H1 (cell line): ENCODE measurements around the gene SGPP2. TPM values are rescaled to one million over a fixed set of nuclear protein-coding genes. Genes with fewer than 3 reads are reported as not detected.

Source experiments
- CTCF ChIA-PET: fragments of 300-600 bp; sonication (Branson Sonifier 250); formaldehyde crosslinking; loops from one replicate; lab custom pipeline; 2021; ENCODE audit not compliant: partially characterized antibody; lab: Charles Lee
- POLR2A ChIA-PET: fragments of 300-600 bp; sonication (Branson Sonifier 250); formaldehyde crosslinking; loops from one replicate; lab custom pipeline; 2021; ENCODE audit warnings: inconsistent platforms; ENCODE audit not compliant: partially characterized antibody; lab: Charles Lee
- DNase-seq, 2 experiments: peaks; one replicate each; pipeline versions ENCODE4 v3.0.0 to v3.0.0-alpha.2; 2010 to 2022; ENCODE audit warnings: low spot score in 2 of 2, low read depth in 1 of 2, mixed read lengths in 1 of 2
- FAIRE-seq: peaks from 2 replicates; lab custom pipeline; 2011; peaks lifted over from hg19 to GRCh38; lab: Jason Lieb, UNC
- H2AFZ ChIP-seq: 2 replicates; pipeline ENCODE4 v1.8.1; 2012; ENCODE audit warnings: low read length, inconsistent platforms
- H2AK5ac ChIP-seq: 2 replicates; pipeline ENCODE4 v1.6.1; 2013; ENCODE audit warnings: low read depth, low read length
- H2BK120ac ChIP-seq: replicated peaks from 2 replicates; pipeline ENCODE3; 2013; ENCODE audit warnings: low read depth, low read length, inconsistent platforms
- H2BK12ac ChIP-seq: 2 replicates; pipeline ENCODE4 v1.6.1; 2013; ENCODE audit warnings: low read depth, low read length
- H2BK15ac ChIP-seq: 2 replicates; pipeline ENCODE4 v1.6.1; 2013; ENCODE audit warnings: low read length
- H2BK20ac ChIP-seq: 2 replicates; pipeline ENCODE4 v1.6.1; 2013; ENCODE audit warnings: low read length
- H2BK5ac ChIP-seq: 2 replicates; pipeline ENCODE4 v1.6.1; 2013; ENCODE audit warnings: low read depth, low read length
- H3K14ac ChIP-seq: 2 replicates; pipeline ENCODE4 v1.6.1; 2013; ENCODE audit warnings: inconsistent platforms; ENCODE audit not compliant: insufficient read length
- H3K18ac ChIP-seq: 2 replicates; pipeline ENCODE4 v1.6.1; 2013; ENCODE audit warnings: low read length; ENCODE audit errors: extremely low read depth
- H3K23ac ChIP-seq: 2 replicates; pipeline ENCODE4 v1.6.1; 2013; ENCODE audit warnings: inconsistent platforms; ENCODE audit not compliant: insufficient read length
- H3K23me2 ChIP-seq: 2 replicates; pipeline ENCODE4 v1.6.1; 2013; ENCODE audit warnings: low read depth, low read length
- H3K27ac ChIP-seq: 2 replicates; pipeline ENCODE4 v1.6.1; 2011; ENCODE audit warnings: low read depth, low read length, inconsistent platforms
- H3K27me3 ChIP-seq, 4 experiments: replicated peaks in 1 of 4; 1 replicate in 1 of 4; 2 replicates in 3 of 4; pipeline versions ENCODE4 v1.6.1 to v1.8.1; 2011 to 2013; ENCODE audit warnings: low read length in 3 of 4, mild to moderate bottlenecking in 3 of 4, inconsistent platforms in 2 of 4, mixed read lengths in 2 of 4, moderate library complexity in 1 of 4; ENCODE audit not compliant: control insufficient read depth in 3 of 4, insufficient read depth in 3 of 4; ENCODE audit errors: extremely low read depth in 1 of 4
- H3K36me3 ChIP-seq, 4 experiments: 2 replicates each; pipeline versions ENCODE4 v1.6.1 to v1.8.1; 2011 to 2013; ENCODE audit warnings: mild to moderate bottlenecking in 4 of 4, low read length in 3 of 4, moderate library complexity in 2 of 4, control low read depth in 1 of 4, inconsistent platforms in 1 of 4; ENCODE audit not compliant: insufficient read depth in 4 of 4, control insufficient read depth in 2 of 4
- H3K4ac ChIP-seq: replicated peaks from 2 replicates; pipeline ENCODE3; 2013; ENCODE audit warnings: low read length, low read depth, mixed read lengths, inconsistent platforms; ENCODE audit not compliant: insufficient read length
- H3K4me1 ChIP-seq, 4 experiments: replicated peaks in 1 of 4; 1 replicate in 1 of 4; 2 replicates in 3 of 4; pipeline versions ENCODE4 v1.6.1 to v1.8.1; 2011 to 2013; ENCODE audit warnings: low read length in 3 of 4, inconsistent platforms in 2 of 4, mixed read lengths in 1 of 4; ENCODE audit not compliant: insufficient read depth in 4 of 4, control insufficient read depth in 3 of 4
- H3K4me2 ChIP-seq, 2 experiments: 2 replicates each; pipeline versions ENCODE4 v1.6.1 to v1.8.1; 2011 to 2013; ENCODE audit warnings: low read depth in 2 of 2, low read length in 2 of 2, control low read depth in 1 of 2, inconsistent platforms in 1 of 2, mild to moderate bottlenecking in 1 of 2; ENCODE audit not compliant: insufficient read depth in 1 of 2
- H3K4me3 ChIP-seq, 4 experiments: fragments of 200-600, 300-600 bp in 1 of 4; sonication (generic), shearing (Covaris generic), sonication (Bioruptor Twin) in 1 of 4; 2 replicates each; pipeline versions ENCODE4 v1.5.1 to v1.8.1; 2011 to 2016; ENCODE audit warnings: low read length in 4 of 4, low read depth in 3 of 4, control low read depth in 2 of 4, inconsistent platforms in 2 of 4, mild to moderate bottlenecking in 2 of 4, mixed read lengths in 1 of 4, moderate library complexity in 1 of 4; ENCODE audit not compliant: insufficient read depth in 2 of 4; ENCODE audit errors: extremely low read depth in 1 of 4
- H3K56ac ChIP-seq: replicated peaks from 2 replicates; pipeline ENCODE3; 2013; ENCODE audit warnings: low read depth, mild to moderate bottlenecking, mixed read lengths, low read length, inconsistent platforms; ENCODE audit not compliant: insufficient read length
- H3K79me1 ChIP-seq: 2 replicates; pipeline ENCODE4 v1.6.1; 2013; ENCODE audit warnings: low read depth, low read length, control low read depth
- H3K79me2 ChIP-seq, 2 experiments: 2 replicates each; pipeline versions ENCODE4 v1.6.1 to v1.8.1; 2012 to 2013; ENCODE audit warnings: low read length in 2 of 2, mild to moderate bottlenecking in 2 of 2, inconsistent platforms in 1 of 2; ENCODE audit not compliant: insufficient read depth in 2 of 2, control insufficient read depth in 1 of 2
- H3K9ac ChIP-seq, 4 experiments: replicated peaks in 1 of 4; 1 replicate in 1 of 4; 2 replicates in 3 of 4; pipeline versions ENCODE4 v1.6.1 to v1.8.1; 2011 to 2013; ENCODE audit warnings: low read depth in 3 of 4, low read length in 3 of 4, control low read depth in 2 of 4, mild to moderate bottlenecking in 2 of 4, moderate library complexity in 2 of 4, inconsistent platforms in 1 of 4; ENCODE audit errors: extremely low read depth in 1 of 4
- H3K9me3 ChIP-seq, 2 experiments: 2 replicates each; pipeline versions ENCODE4 v1.6.1 to v1.8.1; 2012 to 2013; ENCODE audit warnings: mild to moderate bottlenecking in 2 of 2, moderate library complexity in 2 of 2, control low read depth in 1 of 2, inconsistent platforms in 1 of 2, low read depth in 1 of 2, low read length in 1 of 2, mixed read lengths in 1 of 2; ENCODE audit not compliant: insufficient read depth in 2 of 2
- H4K20me1 ChIP-seq, 2 experiments: replicated peaks in 1 of 2; 2 replicates each; pipeline versions ENCODE3 to v1.8.1; 2011 to 2013; ENCODE audit warnings: inconsistent platforms in 2 of 2, low read length in 2 of 2, mild to moderate bottlenecking in 1 of 2; ENCODE audit not compliant: insufficient read depth in 2 of 2, control insufficient read depth in 1 of 2
- H4K5ac ChIP-seq: 2 replicates; pipeline ENCODE4 v1.6.1; 2013; ENCODE audit warnings: low read length, low read depth, mixed read lengths, inconsistent platforms; ENCODE audit not compliant: insufficient read length
- H4K8ac ChIP-seq: 2 replicates; pipeline ENCODE4 v1.8.0; 2013; ENCODE audit warnings: mild to moderate bottlenecking, moderate library complexity, low read length, inconsistent platforms; ENCODE audit not compliant: insufficient read depth; ENCODE audit errors: extremely low read depth
- H4K91ac ChIP-seq: replicated peaks from 2 replicates; pipeline ENCODE3; 2013; ENCODE audit warnings: low read length, mixed read lengths, inconsistent platforms; ENCODE audit not compliant: insufficient read length
- CREB1 ChIP-seq: IDR thresholded peaks from 2 replicates; pipeline ENCODE4 v1.6.1; 2012; ENCODE audit warnings: inconsistent platforms
- HDAC2 ChIP-seq, 2 experiments: fragments of 300-600 bp in 1 of 2; sonication (generic) in 1 of 2; IDR thresholded peaks; 2 replicates each; pipeline ENCODE4 v1.6.1; 2011 to 2012; ENCODE audit warnings: low read depth in 2 of 2, low read length in 2 of 2, mild to moderate bottlenecking in 2 of 2, moderate library complexity in 2 of 2, borderline replicate concordance in 1 of 2, inconsistent platforms in 1 of 2
- KDM4A ChIP-seq: IDR thresholded peaks from one replicate; pipeline ENCODE4 v1.7.1; 2012; ENCODE audit warnings: low read depth, mild to moderate bottlenecking, moderate library complexity, low read length, inconsistent platforms; ENCODE audit not compliant: severe bottlenecking
- KDM5A ChIP-seq: fragments of 200-600 bp; IDR thresholded peaks from 2 replicates; pipeline ENCODE4 v1.7.1; 2012; ENCODE audit warnings: mild to moderate bottlenecking, low read length, inconsistent platforms, mixed read lengths
- NANOG ChIP-seq: IDR thresholded peaks from 2 replicates; pipeline ENCODE4 v1.6.1; 2011; ENCODE audit warnings: low read length, low read depth, mild to moderate bottlenecking, inconsistent platforms; ENCODE audit not compliant: insufficient read depth, poor library complexity, severe bottlenecking
- RNF2 ChIP-seq: fragments of 200-900, 300-1000 bp; sonication (generic); IDR thresholded peaks from 2 replicates; pipeline ENCODE4 v1.7.1; 2016; ENCODE audit warnings: borderline replicate concordance, low read depth, mild to moderate bottlenecking, antibody characterized with exemption, low read length; ENCODE audit not compliant: poor library complexity, severe bottlenecking; ENCODE audit errors: missing control alignments
- WGBS, 2 experiments: shearing (Covaris generic) in 1 of 2; methylation state at CpG; one replicate each; pipeline versions ENCODE4 v1.1.6 to v1.1.7; 2013 to 2015; ENCODE audit warnings: low lambda C conversion rate in 2 of 2, mixed read lengths in 2 of 2, inconsistent platforms in 1 of 2, low coverage in 1 of 2, missing lambda C conversion rate in 1 of 2; ENCODE audit not compliant: insufficient replicate concordance in 2 of 2, insufficient coverage in 1 of 2, insufficient read length in 1 of 2; ENCODE audit errors: extremely low coverage in 1 of 2, missing lambda C conversion rate in 1 of 2; 5-methylcytosine and 5-hydroxymethylcytosine counted together
- polyA plus RNA-seq, 7 experiments: library from polyadenylated mRNA; depleted of rRNA in 3 of 7; stranded (reverse) in 5 of 7; unstranded in 2 of 7; fragments of >200 nt in 5 of 7; fragments of 200-250 nt in 2 of 7; gene quantifications; 1 replicate in 5 of 7; 2 replicates in 1 of 7; 4 replicates in 1 of 7; pipeline versions ENCODE4 v1.2.1 to v1.2.3, GENCODE V29; 2011 to 2013; ENCODE audit warnings: missing spikeins in 2 of 7, mixed read lengths in 2 of 7
- total RNA-seq: library from RNA; stranded (reverse); fragmentation: NEBNext Ultra II Directional; extraction: Animal tissue kit (Norgen Biotek cat#: 25700); gene quantifications from 2 replicates; pipeline ENCODE4 v1.2.1, GENCODE V29; 2021
- TF ChIP-seq, protein P1 (sequence below): IDR thresholded peaks from 2 replicates; pipeline ENCODE4 v1.6.1; 2011; ENCODE audit warnings: low read length, improper control_type of control experiment

The SGPP2 gene
- total and polyA plus RNA-seq, 2 of the 8 experiments (the other 6 are each of a cell fraction or from before 2014, with no cell fraction given), result 0.29 TPM; not detected in 1

- no peaks in the 10 kb centered on the region for H3K79me1 ChIP-seq
- no peak overlapping the region for H4K91ac ChIP-seq
- H3K4ac ChIP-seq, result no peak overlapping the region
- no peak overlapping the region for H2BK5ac ChIP-seq
- DNase-seq (no peak), FAIRE-seq (no peak)
- H3K36me3 ChIP-seq, result no peaks in the 10 kb centered on the region
- no peak overlapping the region for H3K4me2 ChIP-seq
- no peak overlapping the region for H3K27ac ChIP-seq
- H4K5ac ChIP-seq, result no peak overlapping the region
- H4K8ac ChIP-seq, result no peak overlapping the region
- TF ChIP-seq HDAC2 (IDR thresholded peaks at IDR 0.05; ENCODE audit: borderline replicate concordance in 1 of 2, low read depth in 2 of 2, low read length in 2 of 2) (no peak), CREB1 (no peak), KDM4A (no peak), NANOG (no peak), RNF2 (no peak), KDM5A (no peak)
- TF ChIP-seq, protein P1, sequence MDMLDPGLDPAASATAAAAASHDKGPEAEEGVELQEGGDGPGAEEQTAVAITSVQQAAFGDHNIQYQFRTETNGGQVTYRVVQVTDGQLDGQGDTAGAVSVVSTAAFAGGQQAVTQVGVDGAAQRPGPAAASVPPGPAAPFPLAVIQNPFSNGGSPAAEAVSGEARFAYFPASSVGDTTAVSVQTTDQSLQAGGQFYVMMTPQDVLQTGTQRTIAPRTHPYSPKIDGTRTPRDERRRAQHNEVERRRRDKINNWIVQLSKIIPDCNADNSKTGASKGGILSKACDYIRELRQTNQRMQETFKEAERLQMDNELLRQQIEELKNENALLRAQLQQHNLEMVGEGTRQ, result no peak
- ChIA-PET CTCF (interaction anchor here (0.8 to 0.9 kb wide), 3 partner anchors 26 to 411 kb away, joined by 3 read pairs; no protein-coding TSS in a partner anchor), POLR2A (no interaction called here)
- H2BK12ac ChIP-seq, result no peak overlapping the region
- no peak overlapping the region for H3K14ac ChIP-seq
- no peaks in the 10 kb centered on the region for H3K79me2 ChIP-seq
- WGBS, 2 experiments, result 85% methylated on average over 2 of the region's 2 CpGs; no CpG with 5 or more reads in 1 of the 2 experiments
- no peak overlapping the region for H3K23ac ChIP-seq
- H4K20me1 ChIP-seq, result no peaks in the 10 kb centered on the region
- H3K4me3 ChIP-seq, result no peak overlapping the region
- no peak overlapping the region for H3K56ac ChIP-seq
- H3K18ac ChIP-seq, result no peak overlapping the region
- no peak overlapping the region for H2AFZ ChIP-seq
- no peak overlapping the region for H2AK5ac ChIP-seq
- no peak overlapping the region for H2BK15ac ChIP-seq
- H3K4me1 ChIP-seq, result peaks cover 0 to 2% (median 0%) of the 10 kb centered on the region in 4 experiments; a peak in 2 of 7 replicates
- no peak overlapping the region for H2BK120ac ChIP-seq
- H3K9ac ChIP-seq, result no peak overlapping the region
- H2BK20ac ChIP-seq, result no peak overlapping the region
- no peaks in the 10 kb centered on the region for H3K23me2 ChIP-seq
- H3K9me3 ChIP-seq, result no peaks in the 10 kb centered on the region
- no peaks in the 10 kb centered on the region for H3K27me3 ChIP-seq
Observed at GRCh38 chr2:222450021-222450420, 25.7 kb downstream of the SGPP2 start.
